Muscle layer of duodenum (tissue), 2 donors: ENCODE data around the gene PGAP1.
A peak's percentile ranks its signal among the peaks of the same experiment; 100 is the strongest.

ENCODE experiments used
- H3K27ac ChIP-seq: one replicate; pipeline ENCODE4 v1.7.0; 2013; ENCODE audit warnings: mild to moderate bottlenecking, low read length
- H3K27me3 ChIP-seq: one replicate; pipeline ENCODE4 v1.7.0; 2013; ENCODE audit warnings: low read depth, mild to moderate bottlenecking, control low read depth, low read length
- H3K36me3 ChIP-seq, 2 donors: one replicate each; pipeline ENCODE4 v1.7.0; 2013; ENCODE audit warnings: low read length in 2 of 2, control low read depth in 1 of 2, mild to moderate bottlenecking in 1 of 2; ENCODE audit not compliant: insufficient read depth in 2 of 2, control insufficient read depth in 1 of 2
- H3K4me1 ChIP-seq, 2 donors: one replicate each; pipeline ENCODE4 v1.7.0; 2013; ENCODE audit warnings: low read length in 2 of 2, mild to moderate bottlenecking in 2 of 2, control low read depth in 1 of 2, moderate library complexity in 1 of 2; ENCODE audit not compliant: insufficient read depth in 2 of 2, control insufficient read depth in 1 of 2
- H3K4me3 ChIP-seq, 2 donors: one replicate each; pipeline ENCODE4 v1.7.0; 2013; ENCODE audit warnings: low read length in 2 of 2, low read depth in 1 of 2, mild to moderate bottlenecking in 1 of 2
- H3K9me3 ChIP-seq, 2 donors: one replicate each; pipeline ENCODE4 v1.7.0; 2013; ENCODE audit warnings: low read length in 2 of 2, control low read depth in 1 of 2, mild to moderate bottlenecking in 1 of 2; ENCODE audit not compliant: control insufficient read depth in 1 of 2
- donor health status: healthy.

Gene PGAP1, protein sequence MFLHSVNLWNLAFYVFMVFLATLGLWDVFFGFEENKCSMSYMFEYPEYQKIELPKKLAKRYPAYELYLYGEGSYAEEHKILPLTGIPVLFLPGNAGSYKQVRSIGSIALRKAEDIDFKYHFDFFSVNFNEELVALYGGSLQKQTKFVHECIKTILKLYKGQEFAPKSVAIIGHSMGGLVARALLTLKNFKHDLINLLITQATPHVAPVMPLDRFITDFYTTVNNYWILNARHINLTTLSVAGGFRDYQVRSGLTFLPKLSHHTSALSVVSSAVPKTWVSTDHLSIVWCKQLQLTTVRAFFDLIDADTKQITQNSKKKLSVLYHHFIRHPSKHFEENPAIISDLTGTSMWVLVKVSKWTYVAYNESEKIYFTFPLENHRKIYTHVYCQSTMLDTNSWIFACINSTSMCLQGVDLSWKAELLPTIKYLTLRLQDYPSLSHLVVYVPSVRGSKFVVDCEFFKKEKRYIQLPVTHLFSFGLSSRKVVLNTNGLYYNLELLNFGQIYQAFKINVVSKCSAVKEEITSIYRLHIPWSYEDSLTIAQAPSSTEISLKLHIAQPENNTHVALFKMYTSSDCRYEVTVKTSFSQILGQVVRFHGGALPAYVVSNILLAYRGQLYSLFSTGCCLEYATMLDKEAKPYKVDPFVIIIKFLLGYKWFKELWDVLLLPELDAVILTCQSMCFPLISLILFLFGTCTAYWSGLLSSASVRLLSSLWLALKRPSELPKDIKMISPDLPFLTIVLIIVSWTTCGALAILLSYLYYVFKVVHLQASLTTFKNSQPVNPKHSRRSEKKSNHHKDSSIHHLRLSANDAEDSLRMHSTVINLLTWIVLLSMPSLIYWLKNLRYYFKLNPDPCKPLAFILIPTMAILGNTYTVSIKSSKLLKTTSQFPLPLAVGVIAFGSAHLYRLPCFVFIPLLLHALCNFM

DNA sequence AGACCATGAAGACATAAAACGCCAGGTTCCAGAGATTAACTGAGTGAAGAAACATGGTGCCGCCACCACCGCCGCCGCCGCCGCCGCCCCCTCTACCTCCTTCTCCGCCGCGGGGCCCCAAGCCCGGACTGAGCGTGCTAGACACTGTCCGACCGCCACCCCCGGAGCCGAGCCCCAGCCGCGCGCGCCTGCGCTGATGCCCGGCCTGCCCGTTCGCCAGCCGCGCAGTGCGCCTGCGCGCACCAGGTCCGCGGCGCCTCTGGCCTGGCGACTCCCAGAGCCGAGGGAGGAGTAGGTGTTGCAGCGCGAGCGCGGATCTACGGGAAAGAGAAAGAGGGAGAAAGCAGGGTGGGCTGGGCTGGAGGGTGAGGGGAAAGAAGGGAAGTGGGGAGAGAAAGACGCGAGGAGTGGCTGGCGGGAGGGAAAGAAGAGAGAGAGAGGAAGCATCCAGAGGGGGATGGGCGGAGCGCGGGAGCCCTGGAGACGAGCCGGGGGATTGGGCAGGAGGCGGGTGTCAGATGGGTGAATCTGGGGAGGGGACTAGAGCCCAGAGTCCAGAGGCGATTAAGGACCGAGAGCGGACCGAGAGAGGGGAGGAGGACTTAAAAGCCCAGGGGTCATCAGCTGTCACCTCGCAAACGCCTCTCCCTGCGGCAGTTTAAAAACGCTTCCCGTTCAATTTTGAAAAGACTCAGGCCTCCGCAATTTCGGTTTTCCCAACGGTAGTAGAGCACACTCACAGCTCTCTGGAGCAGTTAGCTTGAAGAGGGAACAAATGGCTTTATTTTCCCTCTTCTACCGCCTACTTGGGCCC lies at the start of gene PGAP1:
Gene PGAP1 (minus strand): TSS at position 146 of the 814 bp plus-strand sequence. CDS start 91 bp downstream, at position 55.
- peak within 1 kb of the TSS; percentile 90 to 96 for H3K4me3 ChIP-seq
- peak within 1 kb of the TSS; percentile 90 for H3K27ac ChIP-seq
- no peaks in the 10 kb centered on the region for H3K36me3 ChIP-seq
- H3K27me3 ChIP-seq, result no peaks in the 10 kb centered on the region
- H3K9me3 ChIP-seq, result no peaks in the 10 kb centered on the region
- H3K4me1 ChIP-seq, result peaks cover 0 to 13% of the 10 kb centered on the region in 2 donors

DNA sequence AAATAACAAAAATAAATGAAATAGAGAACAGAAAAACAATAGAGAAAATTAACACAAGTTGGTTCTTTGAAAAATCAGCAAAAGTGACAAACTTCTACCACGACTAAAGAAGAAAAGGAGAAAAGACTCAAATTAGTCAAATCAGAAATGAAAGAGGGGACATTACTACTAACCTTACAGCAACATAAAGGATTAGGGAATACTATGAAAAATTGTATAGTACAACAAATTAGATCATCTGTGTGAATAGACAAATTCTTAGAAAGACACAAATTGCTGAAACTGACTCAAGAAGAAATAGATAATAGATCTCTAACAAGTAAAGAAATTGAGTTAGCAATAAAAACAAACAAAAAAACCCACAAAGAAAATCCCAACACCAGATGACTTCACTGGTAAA lies 48.5 kb upstream of the PGAP1 start:
- Histone ChIP-seq H3K27ac (no peak overlapping the region), H3K9me3 (no peaks in the 10 kb centered on the region), H3K36me3 (no peaks in the 10 kb centered on the region), H3K27me3 (no peaks in the 10 kb centered on the region), H3K4me3 (no peak overlapping the region), H3K4me1 (no peaks in the 10 kb centered on the region)

DNA sequence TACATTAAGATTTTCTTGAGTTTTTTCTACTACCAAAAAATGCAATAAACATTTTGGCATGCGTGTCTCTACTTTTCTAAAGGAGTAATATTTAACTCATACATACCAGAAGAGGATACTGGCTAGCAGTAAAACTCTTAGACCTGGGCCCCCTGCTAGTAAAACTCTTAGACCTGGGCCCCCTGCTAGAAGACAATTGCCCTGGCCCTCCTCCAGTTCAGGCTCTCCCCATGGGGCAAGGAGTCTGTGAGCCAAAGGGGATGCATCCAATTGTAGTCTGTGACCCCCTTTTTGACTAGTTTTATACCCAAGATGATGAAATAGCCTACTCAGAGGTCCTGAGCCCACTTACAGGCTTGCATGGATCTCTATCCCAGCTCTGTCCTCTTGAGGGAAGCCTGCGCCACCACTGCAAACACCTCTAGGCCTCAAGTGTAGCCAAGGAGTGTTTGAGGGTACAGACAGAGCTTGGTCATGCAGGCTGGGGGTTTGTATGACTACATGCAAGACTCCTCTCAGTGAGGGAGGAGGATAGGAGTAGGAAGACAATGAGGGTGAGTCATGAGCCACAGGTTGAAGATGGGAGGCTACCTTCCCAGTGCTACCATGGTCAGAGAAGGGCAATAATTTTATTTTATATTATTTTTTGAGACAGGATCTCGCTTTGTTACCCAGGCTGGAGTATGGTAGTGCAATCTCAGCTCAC lies 45.2 kb upstream of the PGAP1 start:
- no peaks in the 10 kb centered on the region for H3K9me3 ChIP-seq
- no peaks in the 10 kb centered on the region for H3K27me3 ChIP-seq

DNA sequence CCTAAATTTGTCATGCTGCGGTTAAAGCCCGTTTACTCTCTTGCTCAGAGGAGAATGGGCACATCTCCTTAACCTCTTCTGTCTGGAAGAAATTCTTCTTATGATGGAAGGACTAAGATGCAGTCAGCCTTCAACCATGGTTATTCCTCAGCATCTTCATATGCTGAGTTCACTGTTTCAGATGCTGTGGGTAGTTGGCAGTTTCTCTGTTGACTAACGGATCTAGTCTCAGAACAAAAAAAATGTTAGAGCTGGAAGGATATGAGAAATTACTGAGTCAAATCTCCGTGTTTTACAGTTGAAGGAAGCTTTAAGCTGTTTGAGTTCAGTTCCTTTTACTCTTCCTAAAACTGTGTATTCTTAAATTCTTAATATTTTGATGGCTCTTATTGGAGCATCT lies 43.6 kb upstream of the PGAP1 start:
- Histone ChIP-seq H3K36me3 (no peaks in the 10 kb centered on the region), H3K4me1 (no peaks in the 10 kb centered on the region), H3K4me3 (no peak overlapping the region), H3K27me3 (no peaks in the 10 kb centered on the region), H3K9me3 (no peaks in the 10 kb centered on the region), H3K27ac (no peak overlapping the region)

More for the DNA sequence above, 45.2 kb upstream of the PGAP1 start:
- no peaks in the 10 kb centered on the region for H3K4me1 ChIP-seq
- no peak overlapping the region for H3K27ac ChIP-seq
- H3K36me3 ChIP-seq, result no peaks in the 10 kb centered on the region
- H3K4me3 ChIP-seq, result no peak overlapping the region

DNA sequence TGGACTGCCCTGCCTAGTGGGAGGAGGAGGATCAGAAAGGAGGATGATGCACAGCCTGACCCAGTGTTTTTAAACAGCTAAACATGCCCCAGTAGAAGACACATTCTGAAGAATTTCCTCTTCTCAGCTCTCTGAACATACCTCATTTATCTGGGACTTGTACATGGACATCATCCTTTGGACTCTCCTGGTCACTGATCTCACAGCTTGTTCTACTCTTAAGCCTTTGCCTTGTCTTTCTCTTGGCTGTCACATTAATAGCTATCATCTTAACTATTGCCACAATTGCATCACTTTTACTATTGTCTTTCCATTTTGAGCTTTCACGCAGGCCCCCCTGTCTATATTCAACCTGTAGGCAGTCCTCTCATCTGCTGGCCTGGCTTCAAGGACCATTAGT lies 42.0 kb upstream of the PGAP1 start:
- no peaks in the 10 kb centered on the region for H3K9me3 ChIP-seq
- H3K4me3 ChIP-seq, result no peak overlapping the region
- H3K27ac ChIP-seq, result no peak overlapping the region
- no peaks in the 10 kb centered on the region for H3K36me3 ChIP-seq
- H3K27me3 ChIP-seq, result no peaks in the 10 kb centered on the region
- no peaks in the 10 kb centered on the region for H3K4me1 ChIP-seq

DNA sequence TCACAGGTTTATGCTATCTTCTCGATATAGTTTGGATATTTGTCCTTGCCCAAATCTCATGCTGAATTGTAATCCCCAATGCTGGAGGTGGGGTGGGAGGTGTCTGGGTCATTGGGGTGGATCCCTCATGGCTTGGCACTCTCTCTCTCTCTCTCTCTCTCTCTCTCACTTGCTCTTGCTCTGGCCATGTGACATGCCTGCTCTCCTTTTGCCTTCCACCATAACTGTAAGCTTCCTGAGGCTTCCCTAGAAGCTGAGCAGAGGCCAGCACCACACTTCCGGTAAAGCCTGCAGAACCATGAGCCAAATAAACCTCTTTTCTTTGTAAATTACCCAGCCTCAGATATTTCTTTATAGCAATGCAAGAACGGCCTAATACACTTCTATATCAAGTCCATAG lies 41.3 kb upstream of the PGAP1 start:
- Histone ChIP-seq H3K9me3 (no peaks in the 10 kb centered on the region), H3K4me3 (no peak overlapping the region), H3K27ac (no peak overlapping the region), H3K36me3 (no peaks in the 10 kb centered on the region), H3K27me3 (no peaks in the 10 kb centered on the region), H3K4me1 (no peaks in the 10 kb centered on the region)

DNA sequence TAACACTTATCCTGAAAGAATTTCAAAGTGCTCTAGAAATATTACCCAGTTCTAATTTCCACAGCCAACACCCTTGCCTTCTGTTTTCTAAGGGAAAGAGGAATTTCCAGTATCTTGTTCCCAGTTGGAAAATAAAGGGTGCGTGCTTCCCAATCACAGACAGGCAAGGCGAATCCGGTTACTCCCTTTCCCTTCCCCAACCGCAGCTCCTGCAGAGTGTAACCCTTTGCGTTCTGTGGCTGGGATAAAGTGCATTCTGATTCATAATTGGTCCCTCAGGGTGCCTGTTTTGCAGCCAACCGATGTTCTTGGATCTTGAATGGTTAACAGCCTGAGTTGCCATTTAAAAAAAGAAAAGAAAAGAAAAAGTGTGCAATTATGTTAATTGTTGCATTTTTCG lies 40.6 kb upstream of the PGAP1 start:
- H3K4me1 ChIP-seq, result no peaks in the 10 kb centered on the region
- H3K27ac ChIP-seq, result peak overlapping the region; percentile 56
- no peaks in the 10 kb centered on the region for H3K36me3 ChIP-seq
- no peaks in the 10 kb centered on the region for H3K27me3 ChIP-seq
- peak overlapping the region; percentile 49 to 58 for H3K4me3 ChIP-seq
- no peaks in the 10 kb centered on the region for H3K9me3 ChIP-seq

DNA sequence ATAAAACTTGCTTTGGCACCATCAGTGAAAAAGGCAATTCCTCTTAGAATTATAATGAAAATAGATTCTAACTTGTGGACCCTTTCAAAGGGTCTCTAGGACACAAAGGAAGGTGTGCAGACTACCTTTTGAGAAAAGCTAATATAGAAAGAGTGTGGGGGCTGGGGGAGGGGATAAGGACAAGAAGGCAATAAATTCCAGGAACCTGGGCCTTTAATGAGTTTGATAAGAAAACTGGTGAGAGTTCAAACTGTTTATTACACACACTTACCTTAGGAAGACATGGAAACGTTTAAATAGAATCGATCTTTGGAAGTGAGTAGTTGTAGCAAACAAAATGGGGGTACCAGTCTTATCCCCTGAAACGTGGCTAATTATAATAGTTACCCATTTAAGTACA lies 39.6 kb upstream of the PGAP1 start:
- H3K4me3 ChIP-seq, result no peak overlapping the region
- no peaks in the 10 kb centered on the region for H3K9me3 ChIP-seq
- H3K27me3 ChIP-seq, result no peaks in the 10 kb centered on the region
- peak overlapping the region; percentile 56 for H3K27ac ChIP-seq
- H3K4me1 ChIP-seq, result no peaks in the 10 kb centered on the region
- H3K36me3 ChIP-seq, result no peaks in the 10 kb centered on the region

DNA sequence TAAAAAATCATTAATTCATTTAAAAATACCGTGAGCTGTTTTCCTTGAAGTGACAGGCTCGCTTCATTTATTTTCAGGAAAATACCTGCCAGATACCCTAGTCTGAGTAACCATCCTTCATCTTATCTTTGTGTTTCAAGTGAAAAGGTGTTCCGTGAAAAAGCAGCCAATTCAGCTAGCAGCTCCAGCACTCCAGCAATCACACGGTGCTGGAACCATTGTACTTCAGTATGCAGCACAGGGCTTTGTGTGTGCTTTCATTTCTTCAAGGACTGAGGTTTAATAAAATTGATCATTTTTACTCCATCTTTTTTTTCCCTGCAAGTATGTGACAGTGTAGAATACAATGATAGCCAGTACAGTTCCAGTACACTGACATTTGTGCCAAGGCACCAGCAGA lies 39.1 kb upstream of the PGAP1 start:
- no peak overlapping the region for H3K27ac ChIP-seq
- H3K4me3 ChIP-seq, result no peak overlapping the region
- H3K4me1 ChIP-seq, result no peaks in the 10 kb centered on the region
- no peaks in the 10 kb centered on the region for H3K27me3 ChIP-seq
- no peaks in the 10 kb centered on the region for H3K9me3 ChIP-seq
- no peaks in the 10 kb centered on the region for H3K36me3 ChIP-seq

DNA sequence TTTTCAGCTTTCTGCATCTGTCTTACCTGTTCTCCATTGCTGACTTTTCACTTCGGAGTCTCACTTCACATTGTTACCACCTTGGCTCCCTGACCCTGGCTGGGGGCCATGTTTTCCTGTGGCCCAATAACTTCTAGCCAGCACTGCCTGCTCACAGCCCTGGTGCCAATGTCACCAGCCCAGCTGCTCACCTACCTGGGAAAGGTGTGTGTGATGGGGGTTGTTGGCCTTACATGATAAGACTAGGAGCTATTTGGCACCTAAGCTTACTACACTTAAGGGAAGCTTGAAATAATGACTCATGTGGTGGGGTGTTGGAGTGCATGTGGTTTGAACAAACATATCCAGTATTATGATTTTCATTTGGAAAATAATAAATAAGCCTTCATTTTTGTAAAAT lies 37.5 kb upstream of the PGAP1 start:
- no peaks in the 10 kb centered on the region for H3K36me3 ChIP-seq
- no peaks in the 10 kb centered on the region for H3K9me3 ChIP-seq
- H3K4me3 ChIP-seq, result no peak overlapping the region
- H3K27me3 ChIP-seq, result no peaks in the 10 kb centered on the region
- H3K4me1 ChIP-seq, result no peaks in the 10 kb centered on the region
- H3K27ac ChIP-seq, result no peak overlapping the region
